ENCODE results near the gene DYNLT1.

- TF ChIP-seq CTCF (IDR thresholded peaks at IDR 0.05 in 2 of 3, conservative IDR thresholded peaks at IDR 0.05 in 1 of 3; ENCODE audit: insufficient read depth in 2 of 3, low read depth in 1 of 3, low read length in 3 of 3) (no peak), GABPA (tag; conservative IDR thresholded peaks at IDR 0.05; ENCODE audit: low read depth) (no peak), POLR2H (tag; IDR thresholded peaks at IDR 0.05; ENCODE audit: low read depth) (no peak), E2F4 (CRISPR knock-in tag; IDR thresholded peaks at IDR 0.05; ENCODE audit: low read depth) (no peak), ZNF57 (CRISPR knock-in tag; IDR thresholded peaks at IDR 0.05) (no peak), PML (IDR thresholded peaks at IDR 0.05; ENCODE audit: low read length) (no peak), NONO (IDR thresholded peaks at IDR 0.05; ENCODE audit: low read depth in 2 of 2, low read length in 1 of 2) (no peak)
Observed at GRCh38 chr6:158626360-158627167, 18.0 kb downstream of the DYNLT1 start.
